ENCODE measurements around the gene METTL9. TPM values are rescaled to one million over a fixed set of nuclear protein-coding genes. Genes with fewer than 3 reads are reported as not detected.
"Not testable (repeated sequence)": the region's sequence is repeated elsewhere in the genome, so short reads cannot be mapped to it uniquely, and the experiment has no call there.

METTL9 gene
- 186 TPM for polyA plus RNA-seq (2013)

DNA sequence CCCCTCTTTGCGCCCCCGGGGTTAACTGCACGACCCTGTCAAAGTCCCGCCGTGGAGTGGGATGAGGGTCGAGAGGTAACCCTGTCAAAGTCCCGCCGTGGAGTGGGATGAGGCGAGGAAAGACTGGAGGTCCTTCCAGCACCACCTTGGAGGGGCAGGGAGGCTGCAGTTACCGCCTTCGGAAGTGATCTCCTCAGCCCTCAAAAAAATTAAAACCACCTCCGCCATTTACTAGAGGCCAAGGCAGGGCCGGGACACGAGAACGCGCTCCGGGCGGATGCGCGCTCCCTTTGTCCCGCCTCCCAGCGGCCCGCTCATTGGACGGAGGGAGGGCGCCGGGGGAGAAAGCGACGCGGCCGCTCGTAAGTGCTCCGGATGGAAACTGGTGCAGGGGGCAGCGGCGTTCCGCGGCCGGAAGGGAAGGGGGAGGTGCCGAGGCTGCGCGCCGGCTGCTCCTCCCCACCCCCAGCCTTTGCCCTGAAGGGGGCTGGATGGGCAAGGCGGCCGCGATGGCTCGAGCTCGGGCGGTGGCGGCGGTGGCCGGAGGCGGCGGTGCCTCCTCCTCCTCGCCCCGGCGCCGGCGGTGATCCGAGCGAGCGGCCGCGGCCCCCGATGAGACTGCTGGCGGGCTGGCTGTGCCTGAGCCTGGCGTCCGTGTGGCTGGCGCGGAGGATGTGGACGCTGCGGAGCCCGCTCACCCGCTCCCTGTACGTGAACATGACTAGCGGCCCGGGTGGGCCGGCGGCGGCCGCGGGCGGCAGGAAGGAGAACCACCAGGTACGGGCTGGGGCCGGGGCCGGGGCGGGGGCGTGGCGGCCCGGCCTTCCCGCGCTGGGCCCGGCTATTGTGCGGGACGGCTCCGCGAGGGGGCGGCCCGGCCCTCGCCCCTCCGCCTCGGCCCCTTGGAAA, at the start of gene METTL9:
METTL9 (plus strand) TSS at position 456 of the 909 bp plus-strand sequence; CDS start at position 613, 157 bp downstream.
- peak within 1 kb of the TSS; percentile 77 to 99 (median 96) for H3K4me3 ChIP-seq (ENCODE audit: control insufficient read depth in 1 of 7, extremely low read depth in 1 of 7, insufficient read depth in 4 of 7, low read depth in 2 of 7, low read length in 6 of 7)
- peak; percentile 95 to 98 (median 97) for DNase-seq
- H3K27ac ChIP-seq (ENCODE audit: insufficient read depth in 1 of 2, low read depth in 1 of 2, low read length in 2 of 2, poor library complexity in 1 of 2, severe bottlenecking in 2 of 2): peak within 1 kb of the TSS; percentile 86 to 94
- peaks cover 3 to 55% (median 26%) of the 10 kb centered on the region in 4 experiments for H3K4me1 ChIP-seq (ENCODE audit: control extremely low read depth in 1 of 4, control insufficient read depth in 4 of 4, insufficient read depth in 4 of 4, low read length in 3 of 4)
- H3K27me3 ChIP-seq (replicated peaks in 2 of 5; ENCODE audit: control insufficient read depth in 4 of 5, insufficient read depth in 5 of 5, low read length in 4 of 5): no peaks in the 10 kb centered on the region
- ChIA-PET CTCF (interaction anchor here (1.2 to 2.3 kb wide), 4 partner anchors 9 to 41 kb away, joined by 3 to 8 read pairs (median 4); no protein-coding TSS in a partner anchor), POLR2A (interaction anchor here (0.8 to 1.1 kb wide), 2 partner anchors 10 to 12 kb away, joined by 3 read pairs; no protein-coding TSS in a partner anchor)
- no peaks in the 10 kb centered on the region for H3K36me3 ChIP-seq (ENCODE audit: control insufficient read depth in 4 of 4, insufficient read depth in 4 of 4, low read length in 3 of 4)
- no peaks in the 10 kb centered on the region for H3K9me3 ChIP-seq (ENCODE audit: control extremely low read depth in 1 of 5, control insufficient read depth in 4 of 5, insufficient read depth in 2 of 5, low read depth in 1 of 5, low read length in 4 of 5)
- WGBS (ENCODE audit: insufficient coverage): 0% methylated on average over 82 of the region's 100 CpGs

DNA sequence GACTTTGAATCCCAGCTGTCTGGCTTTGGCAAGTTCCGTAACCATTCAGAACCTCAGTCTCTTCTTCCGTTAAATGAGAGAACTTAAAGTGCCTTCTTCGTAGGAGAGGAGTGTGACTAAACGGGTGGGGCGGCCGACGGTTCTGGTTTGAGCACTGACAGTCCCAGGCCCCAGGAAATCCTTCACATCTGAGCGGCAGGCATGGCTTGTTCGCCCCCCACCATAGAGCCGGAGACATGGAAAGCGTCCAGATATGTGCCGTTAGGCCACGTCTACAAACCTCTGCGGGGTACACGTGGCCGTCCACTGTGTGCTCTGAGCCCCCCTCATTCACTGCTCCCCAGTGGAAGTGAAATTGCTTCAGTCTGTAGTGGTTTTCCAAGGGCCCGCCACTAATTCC, 49.4 kb upstream of the METTL9 start:
- H3K27me3 ChIP-seq (replicated peaks in 2 of 5; ENCODE audit: control insufficient read depth in 4 of 5, insufficient read depth in 5 of 5, low read length in 4 of 5); H3K36me3 ChIP-seq (ENCODE audit: control insufficient read depth in 4 of 4, insufficient read depth in 4 of 4, low read length in 3 of 4); DNase-seq; POLR2A ChIA-PET; CTCF ChIA-PET; H3K9me3 ChIP-seq (ENCODE audit: control extremely low read depth in 1 of 5, control insufficient read depth in 4 of 5, insufficient read depth in 2 of 5, low read depth in 1 of 5, low read length in 4 of 5); H3K27ac ChIP-seq (ENCODE audit: insufficient read depth in 1 of 2, low read depth in 1 of 2, low read length in 2 of 2, poor library complexity in 1 of 2, severe bottlenecking in 2 of 2); H3K4me1 ChIP-seq (ENCODE audit: control extremely low read depth in 1 of 4, control insufficient read depth in 4 of 4, insufficient read depth in 4 of 4, low read length in 3 of 4); H3K4me3 ChIP-seq (ENCODE audit: control insufficient read depth in 1 of 7, extremely low read depth in 1 of 7, insufficient read depth in 4 of 7, low read depth in 2 of 7, low read length in 6 of 7): not testable (repeated sequence)
- WGBS (ENCODE audit: insufficient coverage): over 99% methylated on average over 10 of the region's 17 CpGs

DNA sequence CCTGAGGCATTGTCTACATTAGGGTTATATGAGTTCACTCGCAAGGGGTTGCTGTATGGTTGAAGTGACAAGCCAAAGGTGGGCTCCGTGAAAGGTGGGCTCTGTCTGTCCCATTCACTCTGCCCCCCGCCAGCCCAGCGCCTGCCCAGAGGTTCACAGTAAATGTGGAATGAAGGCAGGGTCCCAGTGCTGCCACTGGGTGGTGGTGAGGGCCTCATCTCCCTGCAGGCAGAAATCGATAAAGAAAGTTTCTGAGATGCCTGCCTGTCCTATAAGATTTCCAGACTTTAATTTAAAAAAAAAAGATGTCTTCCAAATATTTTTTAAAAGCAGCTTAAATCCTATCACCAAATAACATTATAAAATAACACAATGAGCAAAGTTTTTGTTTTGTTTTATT, 48.9 kb upstream of the METTL9 start:
- H3K4me1 ChIP-seq (ENCODE audit: control extremely low read depth in 1 of 4, control insufficient read depth in 4 of 4, insufficient read depth in 4 of 4, low read length in 3 of 4): peaks cover 0 to 11% (median 8%) of the 10 kb centered on the region in 4 experiments
- CTCF ChIA-PET; H3K9me3 ChIP-seq (ENCODE audit: control extremely low read depth in 1 of 5, control insufficient read depth in 4 of 5, insufficient read depth in 2 of 5, low read depth in 1 of 5, low read length in 4 of 5); DNase-seq; H3K36me3 ChIP-seq (ENCODE audit: control insufficient read depth in 4 of 4, insufficient read depth in 4 of 4, low read length in 3 of 4); POLR2A ChIA-PET; H3K27ac ChIP-seq (ENCODE audit: insufficient read depth in 1 of 2, low read depth in 1 of 2, low read length in 2 of 2, poor library complexity in 1 of 2, severe bottlenecking in 2 of 2); H3K27me3 ChIP-seq (replicated peaks in 2 of 5; ENCODE audit: control insufficient read depth in 4 of 5, insufficient read depth in 5 of 5, low read length in 4 of 5); H3K4me3 ChIP-seq (ENCODE audit: control insufficient read depth in 1 of 7, extremely low read depth in 1 of 7, insufficient read depth in 4 of 7, low read depth in 2 of 7, low read length in 6 of 7): not testable (repeated sequence)
- no CpG with 5 or more reads among the region's 5 CpGs for WGBS (ENCODE audit: insufficient coverage)

DNA sequence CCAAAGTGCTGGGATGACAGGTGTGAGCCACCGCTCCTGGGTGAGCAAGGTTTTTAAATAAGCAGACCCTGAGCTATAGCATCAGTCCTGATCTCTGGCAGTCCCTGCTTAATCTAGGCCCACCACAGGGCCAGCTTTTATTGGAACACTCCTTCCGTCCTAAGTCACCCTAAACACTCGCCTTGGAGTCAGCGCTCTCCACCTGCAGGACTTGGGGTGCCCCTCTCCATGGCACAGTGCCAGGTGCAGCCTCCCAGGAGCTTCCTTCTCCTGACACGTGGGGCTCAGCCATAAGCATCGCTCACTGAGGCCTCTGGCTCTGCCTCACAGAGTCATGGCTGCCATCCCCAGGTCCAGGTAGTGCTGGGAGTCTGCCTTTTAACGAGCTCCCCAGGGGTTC, 48.3 kb upstream of the METTL9 start:
- H3K27ac ChIP-seq (ENCODE audit: insufficient read depth in 1 of 2, low read depth in 1 of 2, low read length in 2 of 2, poor library complexity in 1 of 2, severe bottlenecking in 2 of 2); POLR2A ChIA-PET; DNase-seq; H3K36me3 ChIP-seq (ENCODE audit: control insufficient read depth in 4 of 4, insufficient read depth in 4 of 4, low read length in 3 of 4); H3K4me3 ChIP-seq (ENCODE audit: control insufficient read depth in 1 of 7, extremely low read depth in 1 of 7, insufficient read depth in 4 of 7, low read depth in 2 of 7, low read length in 6 of 7); H3K9me3 ChIP-seq (ENCODE audit: control extremely low read depth in 1 of 5, control insufficient read depth in 4 of 5, insufficient read depth in 2 of 5, low read depth in 1 of 5, low read length in 4 of 5); H3K27me3 ChIP-seq (replicated peaks in 2 of 5; ENCODE audit: control insufficient read depth in 4 of 5, insufficient read depth in 5 of 5, low read length in 4 of 5); CTCF ChIA-PET: not testable (repeated sequence)
- no CpG with 5 or more reads among the region's 7 CpGs for WGBS (ENCODE audit: insufficient coverage)
- peaks cover 0 to 11% (median 8%) of the 10 kb centered on the region in 4 experiments for H3K4me1 ChIP-seq (ENCODE audit: control extremely low read depth in 1 of 4, control insufficient read depth in 4 of 4, insufficient read depth in 4 of 4, low read length in 3 of 4)

DNA sequence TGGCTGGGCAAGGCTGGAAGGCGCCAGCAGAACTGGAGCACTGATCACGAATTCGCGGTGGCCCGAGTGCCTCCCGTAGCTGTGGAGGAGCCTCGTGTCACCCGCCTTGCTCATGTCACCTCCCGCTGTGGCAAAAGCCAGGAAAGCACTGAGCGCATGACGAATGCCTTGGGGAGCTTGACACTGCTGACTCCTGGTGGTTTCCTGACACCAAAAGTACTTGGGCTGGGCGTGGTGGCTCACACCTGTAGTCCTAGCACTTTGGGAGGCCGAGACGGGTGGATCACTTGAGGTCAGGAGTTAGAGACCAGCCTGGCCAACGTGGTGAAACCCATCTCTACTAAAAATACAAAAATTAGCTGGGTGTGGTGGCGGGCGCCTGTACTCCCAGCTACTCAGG, 47.8 kb upstream of the METTL9 start:
- H3K27ac ChIP-seq (ENCODE audit: insufficient read depth in 1 of 2, low read depth in 1 of 2, low read length in 2 of 2, poor library complexity in 1 of 2, severe bottlenecking in 2 of 2); H3K4me3 ChIP-seq (ENCODE audit: control insufficient read depth in 1 of 7, extremely low read depth in 1 of 7, insufficient read depth in 4 of 7, low read depth in 2 of 7, low read length in 6 of 7); DNase-seq; H3K36me3 ChIP-seq (ENCODE audit: control insufficient read depth in 4 of 4, insufficient read depth in 4 of 4, low read length in 3 of 4); H3K27me3 ChIP-seq (replicated peaks in 2 of 5; ENCODE audit: control insufficient read depth in 4 of 5, insufficient read depth in 5 of 5, low read length in 4 of 5); POLR2A ChIA-PET; H3K9me3 ChIP-seq (ENCODE audit: control extremely low read depth in 1 of 5, control insufficient read depth in 4 of 5, insufficient read depth in 2 of 5, low read depth in 1 of 5, low read length in 4 of 5): not testable (repeated sequence)
- WGBS (ENCODE audit: insufficient coverage): 95% methylated on average over 10 of the region's 17 CpGs
- CTCF ChIA-PET: interaction anchor here (1.2 kb wide), 1 partner anchor 17 kb away, joined by 3 read pairs; no protein-coding TSS in a partner anchor
- H3K4me1 ChIP-seq (ENCODE audit: control extremely low read depth in 1 of 4, control insufficient read depth in 4 of 4, insufficient read depth in 4 of 4, low read length in 3 of 4): peaks cover 0 to 11% (median 8%) of the 10 kb centered on the region in 4 experiments

DNA sequence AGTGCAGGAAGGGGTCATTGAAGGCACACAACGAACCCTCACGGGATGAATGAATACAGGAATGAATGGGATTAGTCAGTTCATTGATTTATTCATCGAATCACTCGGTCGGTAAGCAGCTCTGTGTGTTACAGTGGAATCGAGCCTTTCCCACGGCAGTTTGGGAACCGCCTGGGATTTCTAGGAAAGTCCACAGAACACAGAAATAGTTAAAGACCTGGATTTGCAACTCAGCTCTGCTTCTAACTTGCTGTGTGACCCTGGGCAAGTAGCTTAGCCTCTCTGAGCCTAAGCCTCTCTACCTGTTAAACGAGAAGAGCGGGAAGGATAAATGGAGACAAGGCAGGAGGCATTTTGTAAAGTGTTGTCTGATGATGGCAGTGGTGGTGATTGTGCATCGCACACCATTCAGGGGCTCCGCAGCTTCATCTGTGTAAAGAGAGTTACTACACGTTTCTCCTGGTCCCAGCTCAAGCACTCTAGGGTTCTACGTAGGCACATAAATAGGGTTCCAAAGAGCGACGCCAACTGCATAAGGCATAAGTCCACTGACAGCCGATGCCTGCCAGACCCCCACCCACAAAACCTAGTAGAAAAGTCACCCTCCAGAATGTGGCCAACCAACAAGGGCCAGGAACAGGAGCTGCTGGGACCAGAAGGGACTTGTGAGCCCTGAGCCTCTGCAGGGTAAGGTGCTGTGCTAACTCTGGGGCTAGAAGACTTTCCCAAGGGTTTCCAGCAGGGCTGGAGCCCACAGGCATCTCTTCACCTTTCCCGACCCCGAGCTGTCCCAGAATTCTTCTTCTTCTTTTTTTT, 45.7 kb upstream of the METTL9 start:
- H3K4me1 ChIP-seq (ENCODE audit: control extremely low read depth in 1 of 4, control insufficient read depth in 4 of 4, insufficient read depth in 4 of 4, low read length in 3 of 4): peaks cover 0 to 11% (median 8%) of the 10 kb centered on the region in 4 experiments
- not testable (repeated sequence) for H3K27ac ChIP-seq (ENCODE audit: insufficient read depth in 1 of 2, low read depth in 1 of 2, low read length in 2 of 2, poor library complexity in 1 of 2, severe bottlenecking in 2 of 2); H3K27me3 ChIP-seq (replicated peaks in 2 of 5; ENCODE audit: control insufficient read depth in 4 of 5, insufficient read depth in 5 of 5, low read length in 4 of 5); H3K36me3 ChIP-seq (ENCODE audit: control insufficient read depth in 4 of 4, insufficient read depth in 4 of 4, low read length in 3 of 4); H3K4me3 ChIP-seq (ENCODE audit: control insufficient read depth in 1 of 7, extremely low read depth in 1 of 7, insufficient read depth in 4 of 7, low read depth in 2 of 7, low read length in 6 of 7); H3K9me3 ChIP-seq (ENCODE audit: control extremely low read depth in 1 of 5, control insufficient read depth in 4 of 5, insufficient read depth in 2 of 5, low read depth in 1 of 5, low read length in 4 of 5)
- POLR2A ChIA-PET: interaction anchor here (0.6 to 1.2 kb wide), 2 partner anchors 34 to 47 kb away, joined by 4 to 6 read pairs; no protein-coding TSS in a partner anchor
- CTCF ChIA-PET: interaction anchor here (0.7 to 1.5 kb wide), 2 partner anchors 27 to 365 kb away, joined by 3 to 8 read pairs; no protein-coding TSS in a partner anchor
- WGBS (ENCODE audit: insufficient coverage): 94% methylated on average over 16 of the region's 19 CpGs
- peak in 1 of 3 donors; percentile 10 for DNase-seq
